Ishikawa (cell line): ENCODE data around the gene STAB1.

Experiments used
- CEBPB ChIP-seq: IDR thresholded peaks from 2 replicates; pipeline ENCODE4 v1.6.1; 2012
- CREB1 ChIP-seq: IDR thresholded peaks from 2 replicates; pipeline ENCODE4 v1.6.1; 2012; ENCODE audit warnings: low read depth
- EGR1 ChIP-seq: IDR thresholded peaks from 2 replicates; pipeline ENCODE4 v1.6.1; 2012
- EP300 ChIP-seq: IDR thresholded peaks from 2 replicates; pipeline ENCODE4 v1.6.1; 2012; ENCODE audit warnings: borderline replicate concordance
- FOXM1 ChIP-seq: IDR thresholded peaks from 2 replicates; pipeline ENCODE4 v1.6.1; 2012; ENCODE audit warnings: low read depth, borderline replicate concordance
- NFIC ChIP-seq: IDR thresholded peaks from 2 replicates; pipeline ENCODE4 v1.6.1; 2012
- RAD21 ChIP-seq: IDR thresholded peaks from 2 replicates; pipeline ENCODE4 v1.6.1; 2012; ENCODE audit warnings: low read depth
- TAF1 ChIP-seq: IDR thresholded peaks from 2 replicates; pipeline ENCODE4 v1.6.1; 2012; ENCODE audit warnings: low read depth, mild to moderate bottlenecking
- TCF12 ChIP-seq: IDR thresholded peaks from 2 replicates; pipeline ENCODE4 v1.6.1; 2012; ENCODE audit warnings: low read depth
- TEAD4 ChIP-seq: IDR thresholded peaks from 2 replicates; pipeline ENCODE4 v1.6.1; 2012
- YY1 ChIP-seq: IDR thresholded peaks from 2 replicates; pipeline ENCODE4 v1.6.1; 2012; ENCODE audit warnings: low read depth
- ZBTB7A ChIP-seq: IDR thresholded peaks from 2 replicates; pipeline ENCODE4 v1.6.1; 2012; ENCODE audit warnings: low read depth
- TF ChIP-seq, protein P1 (sequence below): IDR thresholded peaks from 2 replicates; pipeline ENCODE4 v1.6.1; 2012
- TF ChIP-seq, protein P2 (sequence below): IDR thresholded peaks from 2 replicates; pipeline ENCODE4 v1.6.1; 2012; ENCODE audit warnings: low read depth, mild to moderate bottlenecking
- TF ChIP-seq, protein P3 (sequence below): IDR thresholded peaks from 2 replicates; pipeline ENCODE4 v1.6.1; 2012

The STAB1 gene

DNA sequence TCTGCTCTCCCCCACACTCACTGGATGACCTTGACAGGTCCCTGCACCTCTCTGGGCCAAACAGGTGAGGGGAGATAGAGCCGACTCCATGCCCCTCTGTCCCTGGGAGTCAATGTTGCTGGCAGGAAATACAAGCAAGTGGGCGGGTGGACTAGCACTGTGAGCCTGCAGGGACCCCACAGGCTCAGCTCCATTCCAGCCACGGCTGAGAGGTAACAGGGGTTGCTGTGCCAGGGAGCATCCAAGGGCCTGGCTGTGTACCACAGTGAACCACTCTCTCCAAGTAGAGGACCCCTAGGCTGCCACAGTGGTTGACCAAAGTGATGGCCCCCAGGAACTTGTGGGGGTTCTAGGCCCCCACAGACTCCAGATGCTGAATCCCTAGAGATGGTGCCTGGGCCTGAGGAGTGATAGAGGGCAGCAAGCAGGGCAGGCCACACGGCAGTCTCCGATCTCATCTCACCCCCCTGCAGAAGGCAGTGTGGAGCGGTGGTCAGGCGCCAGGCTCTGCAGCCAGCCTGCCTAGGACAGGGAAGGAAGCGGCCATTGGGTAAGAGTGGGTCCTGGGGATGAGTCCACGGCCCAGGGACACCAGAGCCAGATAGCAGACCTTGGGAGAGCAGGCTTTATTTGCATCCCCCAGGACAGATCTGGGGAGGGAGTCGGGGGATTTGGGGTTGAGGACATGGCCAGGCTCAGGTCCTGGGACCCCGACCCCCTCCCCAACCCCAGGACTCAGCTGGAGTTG, 44.5 kb upstream of the STAB1 start:
- TF ChIP-seq YY1, result no peak
- no peak for TF ChIP-seq TAF1
- TF ChIP-seq TEAD4, result no peak
- no peak for TF ChIP-seq CREB1
- no peak for TF ChIP-seq NFIC
- no peak; the same call in 1 of the 2 replicates for TF ChIP-seq ZBTB7A
- TF ChIP-seq, protein P1, sequence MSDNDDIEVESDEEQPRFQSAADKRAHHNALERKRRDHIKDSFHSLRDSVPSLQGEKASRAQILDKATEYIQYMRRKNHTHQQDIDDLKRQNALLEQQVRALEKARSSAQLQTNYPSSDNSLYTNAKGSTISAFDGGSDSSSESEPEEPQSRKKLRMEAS, result no peak
- no peak for TF ChIP-seq RAD21
- TF ChIP-seq, protein P2, sequence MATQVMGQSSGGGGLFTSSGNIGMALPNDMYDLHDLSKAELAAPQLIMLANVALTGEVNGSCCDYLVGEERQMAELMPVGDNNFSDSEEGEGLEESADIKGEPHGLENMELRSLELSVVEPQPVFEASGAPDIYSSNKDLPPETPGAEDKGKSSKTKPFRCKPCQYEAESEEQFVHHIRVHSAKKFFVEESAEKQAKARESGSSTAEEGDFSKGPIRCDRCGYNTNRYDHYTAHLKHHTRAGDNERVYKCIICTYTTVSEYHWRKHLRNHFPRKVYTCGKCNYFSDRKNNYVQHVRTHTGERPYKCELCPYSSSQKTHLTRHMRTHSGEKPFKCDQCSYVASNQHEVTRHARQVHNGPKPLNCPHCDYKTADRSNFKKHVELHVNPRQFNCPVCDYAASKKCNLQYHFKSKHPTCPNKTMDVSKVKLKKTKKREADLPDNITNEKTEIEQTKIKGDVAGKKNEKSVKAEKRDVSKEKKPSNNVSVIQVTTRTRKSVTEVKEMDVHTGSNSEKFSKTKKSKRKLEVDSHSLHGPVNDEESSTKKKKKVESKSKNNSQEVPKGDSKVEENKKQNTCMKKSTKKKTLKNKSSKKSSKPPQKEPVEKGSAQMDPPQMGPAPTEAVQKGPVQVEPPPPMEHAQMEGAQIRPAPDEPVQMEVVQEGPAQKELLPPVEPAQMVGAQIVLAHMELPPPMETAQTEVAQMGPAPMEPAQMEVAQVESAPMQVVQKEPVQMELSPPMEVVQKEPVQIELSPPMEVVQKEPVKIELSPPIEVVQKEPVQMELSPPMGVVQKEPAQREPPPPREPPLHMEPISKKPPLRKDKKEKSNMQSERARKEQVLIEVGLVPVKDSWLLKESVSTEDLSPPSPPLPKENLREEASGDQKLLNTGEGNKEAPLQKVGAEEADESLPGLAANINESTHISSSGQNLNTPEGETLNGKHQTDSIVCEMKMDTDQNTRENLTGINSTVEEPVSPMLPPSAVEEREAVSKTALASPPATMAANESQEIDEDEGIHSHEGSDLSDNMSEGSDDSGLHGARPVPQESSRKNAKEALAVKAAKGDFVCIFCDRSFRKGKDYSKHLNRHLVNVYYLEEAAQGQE, result no peak
- TF ChIP-seq TCF12, result no peak
- no peak for TF ChIP-seq EGR1
- no peak for TF ChIP-seq EP300
- TF ChIP-seq, protein P3, sequence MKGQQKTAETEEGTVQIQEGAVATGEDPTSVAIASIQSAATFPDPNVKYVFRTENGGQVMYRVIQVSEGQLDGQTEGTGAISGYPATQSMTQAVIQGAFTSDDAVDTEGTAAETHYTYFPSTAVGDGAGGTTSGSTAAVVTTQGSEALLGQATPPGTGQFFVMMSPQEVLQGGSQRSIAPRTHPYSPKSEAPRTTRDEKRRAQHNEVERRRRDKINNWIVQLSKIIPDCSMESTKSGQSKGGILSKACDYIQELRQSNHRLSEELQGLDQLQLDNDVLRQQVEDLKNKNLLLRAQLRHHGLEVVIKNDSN, result no peak

DNA sequence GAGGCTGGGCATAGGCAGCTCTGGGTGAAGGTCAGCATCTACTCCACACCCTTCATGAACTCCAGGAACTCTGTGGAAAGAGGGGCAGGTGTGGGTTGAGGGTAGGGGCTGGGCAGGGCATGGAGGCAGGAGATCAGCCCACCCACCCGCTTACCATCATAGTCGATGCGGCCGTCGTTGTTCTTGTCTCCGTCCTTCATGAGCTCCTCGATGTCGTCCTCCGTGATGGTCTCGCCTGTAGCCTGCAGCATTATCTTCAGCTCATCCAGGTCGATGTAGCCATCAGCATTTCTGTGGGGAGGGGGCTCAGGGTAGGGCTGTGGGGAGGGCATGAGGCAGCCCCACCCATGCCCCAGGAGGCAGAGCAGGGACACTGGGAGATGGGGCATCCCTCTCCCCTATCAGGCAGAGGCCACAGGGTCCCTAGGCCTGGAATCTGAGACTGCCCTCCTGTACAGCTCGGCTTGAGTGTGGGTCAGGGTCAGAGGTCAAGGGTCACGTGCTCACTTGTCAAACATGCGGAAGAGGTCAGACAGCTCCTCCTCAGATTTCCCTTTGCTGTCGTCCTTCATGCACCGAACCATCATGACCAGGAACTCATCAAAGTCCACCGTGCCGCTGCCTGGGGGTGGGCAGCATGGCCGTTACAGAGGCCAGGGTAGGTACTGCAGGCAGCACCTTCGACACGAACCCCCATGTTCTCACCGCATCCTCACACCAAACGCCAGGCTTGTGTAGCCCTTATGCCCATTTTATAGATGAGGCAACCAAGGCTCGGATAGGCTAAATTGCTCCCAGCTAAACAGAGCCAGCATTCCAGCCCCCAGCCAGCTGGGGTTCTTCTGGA, 43.7 kb upstream of the STAB1 start:
- TF ChIP-seq, protein P1, result no peak
- TF ChIP-seq YY1 (no peak), EP300 (no peak), RAD21 (no peak), FOXM1 (no peak), EGR1 (no peak), ZBTB7A (no peak)
- TF ChIP-seq, protein P3, result no peak
- TF ChIP-seq, protein P2, result no peak

DNA sequence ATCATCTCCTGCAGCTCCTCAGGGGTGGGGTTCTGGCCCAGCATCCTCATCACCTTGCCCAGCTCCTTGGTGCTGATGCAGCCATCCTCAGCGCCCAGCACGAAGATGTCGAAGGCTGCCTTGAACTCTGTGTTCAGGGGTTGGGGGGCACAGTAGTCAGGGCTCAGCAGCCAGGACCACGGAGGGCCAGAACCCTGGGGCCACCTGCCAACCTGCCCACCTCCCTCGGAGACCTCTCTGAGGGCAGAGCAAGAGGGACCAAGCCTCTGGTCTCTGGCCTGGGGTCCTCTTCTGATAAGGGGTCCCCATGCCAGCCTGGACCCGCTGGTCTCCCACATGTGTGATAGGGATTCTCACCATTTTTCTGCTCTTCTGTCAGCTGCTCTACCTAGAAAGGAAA, 43.0 kb upstream of the STAB1 start:
- TF ChIP-seq TEAD4, result no peak

DNA sequence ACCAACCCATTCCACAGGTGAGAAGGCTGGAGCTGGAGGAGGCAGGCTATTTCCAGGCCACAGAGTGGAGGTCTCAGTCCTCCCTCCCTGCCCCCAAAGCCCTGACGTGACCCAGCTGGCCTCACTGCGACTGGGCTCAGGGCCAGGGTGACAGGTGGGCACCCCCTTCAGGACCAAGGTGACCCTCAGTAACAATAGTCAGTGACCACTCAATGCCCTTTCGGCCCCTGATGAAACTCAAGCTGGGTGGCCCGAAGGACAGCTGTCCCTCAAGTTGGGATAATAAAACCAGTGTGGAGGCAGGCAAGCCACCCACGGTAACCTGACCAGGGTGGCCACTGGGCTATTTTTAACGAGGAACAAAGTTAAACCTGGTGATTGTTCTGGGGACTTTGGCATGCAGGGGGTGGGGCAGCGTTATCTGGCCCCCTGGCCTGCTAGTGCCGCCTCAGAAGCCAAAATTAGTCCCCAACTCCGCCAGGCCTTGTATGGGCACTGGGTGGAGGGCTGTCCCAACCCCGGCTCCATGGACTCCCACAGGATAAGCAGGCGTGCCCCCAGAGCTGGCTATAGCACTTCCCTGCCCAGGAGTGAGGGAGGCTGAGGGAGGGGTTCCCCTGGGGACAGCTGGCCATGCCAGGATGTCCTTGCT, 42.4 kb upstream of the STAB1 start:
- no peak for TF ChIP-seq CEBPB
- TF ChIP-seq TEAD4, result peak; percentile 45; the same call in 1 of the 2 replicates
- no peak for TF ChIP-seq CREB1
- TF ChIP-seq, protein P3, result no peak
- no peak for TF ChIP-seq YY1
- peak; percentile 87 for TF ChIP-seq EGR1
- no peak for TF ChIP-seq TAF1
- TF ChIP-seq, protein P2, result no peak
- TF ChIP-seq FOXM1, result no peak
- TF ChIP-seq, protein P1, result no peak
- no peak for TF ChIP-seq EP300
- no peak for TF ChIP-seq NFIC
- 0 out of 2 replicates have a peak, but pooled peaks have one; percentile 10 for TF ChIP-seq ZBTB7A
- no peak for TF ChIP-seq RAD21
- TF ChIP-seq TCF12, result peak; percentile 51; the same call in 1 of the 2 replicates
